ENCODE measurements around the gene SHISA5. TPM values are rescaled to one million over a fixed set of nuclear protein-coding genes. Genes with fewer than 3 reads are reported as not detected.
A peak's percentile ranks its signal among the peaks of the same experiment; 100 is the strongest.

Gene SHISA5
- total RNA-seq, 3 donors from 2014 or later (not counting 1 experiment from before 2014, with no cell fraction given): 211 to 237 (median 218) TPM

DNA sequence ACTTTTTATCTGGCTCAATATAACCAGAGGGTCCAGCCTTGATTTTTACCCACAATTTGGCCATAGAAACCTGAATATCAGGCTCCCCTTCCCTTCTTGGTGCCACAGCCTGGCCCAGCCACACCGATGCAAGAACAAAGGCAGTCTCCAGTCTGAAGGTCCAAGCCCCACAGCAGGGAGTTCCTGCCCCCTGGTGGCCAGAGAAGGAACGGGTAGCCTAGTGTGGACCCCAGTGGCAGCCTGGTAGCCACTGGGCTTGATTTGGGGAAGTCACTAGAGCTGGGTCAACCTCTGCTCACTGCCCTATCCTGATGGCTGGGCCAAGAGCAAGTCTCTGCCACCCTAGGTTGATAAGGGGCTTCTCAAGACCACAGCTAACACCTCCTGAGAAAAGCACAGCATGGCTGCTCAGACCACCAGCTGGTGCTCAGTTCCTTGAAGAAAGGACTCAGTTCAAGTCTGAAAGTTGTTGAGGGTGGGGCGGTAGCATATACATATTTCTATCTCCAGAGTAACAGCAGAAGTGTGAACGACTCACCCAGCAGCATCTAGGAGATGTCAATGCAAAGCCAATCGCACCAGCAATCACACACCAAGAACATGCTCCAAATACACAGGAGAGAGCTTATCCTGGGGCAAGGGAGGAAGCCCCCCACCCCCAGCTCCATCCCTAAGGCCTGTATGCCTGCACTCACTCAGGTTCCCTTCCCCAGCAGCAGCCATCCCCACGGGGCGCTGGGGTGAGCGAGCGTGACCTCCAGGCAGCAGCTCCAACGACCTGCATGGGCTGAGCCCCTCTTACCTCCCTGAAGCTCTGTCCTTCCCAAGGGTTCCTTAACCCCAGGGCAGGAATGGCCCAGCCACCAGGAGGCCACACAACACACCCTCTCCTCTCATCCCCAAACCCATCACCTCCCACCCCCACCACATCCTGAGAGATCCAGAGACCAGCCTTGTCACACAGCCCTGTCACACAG lies 45.0 kb upstream of the SHISA5 start:
- Histone ChIP-seq H3K27ac (ENCODE audit: low read length) (no peak overlapping the region), H3K36me3 (ENCODE audit: control insufficient read depth, insufficient read depth, low read length) (no peaks in the 10 kb centered on the region), H3K9me3 (ENCODE audit: control insufficient read depth, insufficient read depth, low read length) (no peaks in the 10 kb centered on the region), H3K4me1 (ENCODE audit: control insufficient read depth, insufficient read depth, low read length) (peaks cover 8% of the 10 kb centered on the region), H3K4me3 (ENCODE audit: low read length) (no peak overlapping the region), H3K27me3 (ENCODE audit: control insufficient read depth, insufficient read depth, low read length) (no peaks in the 10 kb centered on the region)
- Mint-ChIP-seq H3K36me3 (no peaks in the 10 kb centered on the region), H3K27ac (no peak overlapping the region), H3K4me1 (no peaks in the 10 kb centered on the region), H3K9me3 (no peaks in the 10 kb centered on the region), H3K4me3 (no peak overlapping the region), H3K27me3 (ENCODE audit: low read depth in 2 of 2) (no peaks in the 10 kb centered on the region)
- intact Hi-C loops (cut with micrococcal nuclease): loop anchor here (1.0 kb wide), 2 partner anchors 148 to 276 kb away; no protein-coding TSS in a partner anchor
- TF ChIP-seq, protein P1, sequence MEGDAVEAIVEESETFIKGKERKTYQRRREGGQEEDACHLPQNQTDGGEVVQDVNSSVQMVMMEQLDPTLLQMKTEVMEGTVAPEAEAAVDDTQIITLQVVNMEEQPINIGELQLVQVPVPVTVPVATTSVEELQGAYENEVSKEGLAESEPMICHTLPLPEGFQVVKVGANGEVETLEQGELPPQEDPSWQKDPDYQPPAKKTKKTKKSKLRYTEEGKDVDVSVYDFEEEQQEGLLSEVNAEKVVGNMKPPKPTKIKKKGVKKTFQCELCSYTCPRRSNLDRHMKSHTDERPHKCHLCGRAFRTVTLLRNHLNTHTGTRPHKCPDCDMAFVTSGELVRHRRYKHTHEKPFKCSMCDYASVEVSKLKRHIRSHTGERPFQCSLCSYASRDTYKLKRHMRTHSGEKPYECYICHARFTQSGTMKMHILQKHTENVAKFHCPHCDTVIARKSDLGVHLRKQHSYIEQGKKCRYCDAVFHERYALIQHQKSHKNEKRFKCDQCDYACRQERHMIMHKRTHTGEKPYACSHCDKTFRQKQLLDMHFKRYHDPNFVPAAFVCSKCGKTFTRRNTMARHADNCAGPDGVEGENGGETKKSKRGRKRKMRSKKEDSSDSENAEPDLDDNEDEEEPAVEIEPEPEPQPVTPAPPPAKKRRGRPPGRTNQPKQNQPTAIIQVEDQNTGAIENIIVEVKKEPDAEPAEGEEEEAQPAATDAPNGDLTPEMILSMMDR (IDR thresholded peaks at IDR 0.05): peak; percentile 89
- WGBS (ENCODE audit: insufficient coverage): 72% methylated on average over 10 of the region's 10 CpGs
- DNase-seq (peak; percentile 80 to 89), ATAC-seq (peak; percentile 92 to 100 (median 99))

DNA sequence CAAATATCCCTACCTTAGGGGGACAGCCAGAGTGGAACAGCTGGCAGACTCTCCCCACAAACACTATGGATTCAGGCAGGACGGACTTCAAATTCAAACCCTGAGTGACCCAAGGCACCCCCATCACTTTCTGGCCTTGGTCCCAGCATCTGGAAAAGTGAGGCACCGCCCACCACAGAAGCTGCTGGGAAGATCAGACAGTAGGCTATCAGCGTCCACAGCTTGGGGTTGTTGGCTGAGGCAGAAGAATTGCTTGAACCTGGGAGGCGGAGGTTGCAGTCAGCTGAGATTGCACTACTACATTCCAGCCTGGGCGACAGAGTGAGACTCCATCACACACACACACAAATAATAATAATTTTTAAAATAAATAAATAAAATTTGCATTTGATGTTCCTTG lies 44.2 kb upstream of the SHISA5 start:
- no peak for DNase-seq
- Mint-ChIP-seq H3K27ac (no peak overlapping the region), H3K9me3 (no peaks in the 10 kb centered on the region), H3K27me3 (ENCODE audit: low read depth in 2 of 2) (no peaks in the 10 kb centered on the region), H3K4me3 (no peak overlapping the region), H3K4me1 (no peaks in the 10 kb centered on the region), H3K36me3 (no peaks in the 10 kb centered on the region)
- Histone ChIP-seq H3K36me3 (ENCODE audit: control insufficient read depth, insufficient read depth, low read length) (no peaks in the 10 kb centered on the region), H3K27me3 (ENCODE audit: control insufficient read depth, insufficient read depth, low read length) (no peaks in the 10 kb centered on the region), H3K27ac (ENCODE audit: low read length) (no peak overlapping the region), H3K4me1 (ENCODE audit: control insufficient read depth, insufficient read depth, low read length) (peaks cover 8% of the 10 kb centered on the region), H3K9me3 (ENCODE audit: control insufficient read depth, insufficient read depth, low read length) (no peaks in the 10 kb centered on the region), H3K4me3 (ENCODE audit: low read length) (no peak overlapping the region)
- intact Hi-C loops (cut with micrococcal nuclease): loop anchor here (1.0 kb wide), 2 partner anchors 147 to 275 kb away; no protein-coding TSS in a partner anchor
- TF ChIP-seq, protein P1 (IDR thresholded peaks at IDR 0.05): no peak
- ATAC-seq: no peak
- 92% methylated on average over 3 of the region's 5 CpGs for WGBS (ENCODE audit: insufficient coverage)

- Histone ChIP-seq H3K4me3 (ENCODE audit: low read length) (no peak overlapping the region), H3K27ac (ENCODE audit: low read length) (no peak overlapping the region), H3K27me3 (ENCODE audit: control insufficient read depth, insufficient read depth, low read length) (no peaks in the 10 kb centered on the region), H3K9me3 (ENCODE audit: control insufficient read depth, insufficient read depth, low read length) (no peaks in the 10 kb centered on the region), H3K36me3 (ENCODE audit: control insufficient read depth, insufficient read depth, low read length) (no peaks in the 10 kb centered on the region), H3K4me1 (ENCODE audit: control insufficient read depth, insufficient read depth, low read length) (peaks cover 8% of the 10 kb centered on the region)
- H3K4me1 Mint-ChIP-seq: no peaks in the 10 kb centered on the region
- TF ChIP-seq, protein P1 (IDR thresholded peaks at IDR 0.05): no peak
- WGBS (ENCODE audit: insufficient coverage): 90% methylated on average over 4 of the region's 4 CpGs
- H3K27me3 Mint-ChIP-seq (ENCODE audit: low read depth in 2 of 2): no peaks in the 10 kb centered on the region
- no peak overlapping the region for H3K4me3 Mint-ChIP-seq
- DNase-seq: no peak
- H3K36me3 Mint-ChIP-seq: no peaks in the 10 kb centered on the region
- no peak for ATAC-seq
- intact Hi-C loops (cut with micrococcal nuclease): no loop called here
- no peaks in the 10 kb centered on the region for H3K9me3 Mint-ChIP-seq
- H3K27ac Mint-ChIP-seq: no peak overlapping the region
These were observed 42.3 kb upstream of the SHISA5 start for GRCh38 chr3:48546203-48546829.
